Keratinocyte (primary cell): Measurements from ENCODE around the gene FA2H. TPM values are rescaled to one million over a fixed set of nuclear protein-coding genes. Genes with fewer than 3 reads are reported as not detected.
A peak's percentile ranks its signal among the peaks of the same experiment; 100 is the strongest.

Experiments
- DNase-seq: peaks from one replicate; pipeline ENCODE4 v3.0.0-alpha.2; 2011; ENCODE audit warnings: low read depth, missing footprints, low spot score
- FAIRE-seq: peaks from 2 replicates; lab custom pipeline; 2011; peaks lifted over from hg19 to GRCh38; lab: Jason Lieb, UNC
- H2AFZ ChIP-seq: 2 replicates; pipeline ENCODE4 v1.6.0; 2012; ENCODE audit warnings: low read length, control low read depth, inconsistent platforms; ENCODE audit not compliant: control insufficient read depth
- H3K27ac ChIP-seq: 2 replicates; pipeline ENCODE4 v1.5.1; 2011; ENCODE audit warnings: low read length; ENCODE audit not compliant: control insufficient read depth, insufficient read depth
- H3K27me3 ChIP-seq: 3 replicates; pipeline ENCODE4 v1.6.0; 2011; ENCODE audit warnings: low read length; ENCODE audit not compliant: control insufficient read depth, insufficient read depth; ENCODE audit errors: extremely low read depth
- H3K36me3 ChIP-seq, 2 experiments: 2 replicates in 1 of 2; 3 replicates in 1 of 2; pipeline ENCODE4 v1.5.1; 2011; ENCODE audit warnings: low read length in 2 of 2, mild to moderate bottlenecking in 1 of 2; ENCODE audit not compliant: control insufficient read depth in 2 of 2, insufficient read depth in 2 of 2; ENCODE audit errors: extremely low read depth in 1 of 2
- H3K4me1 ChIP-seq: 3 replicates; pipeline ENCODE4 v1.5.1; 2011; ENCODE audit warnings: low read length; ENCODE audit not compliant: control insufficient read depth, insufficient read depth; ENCODE audit errors: extremely low read depth
- H3K4me2 ChIP-seq: 3 replicates; pipeline ENCODE4 v1.6.0; 2011; ENCODE audit warnings: low read depth, low read length; ENCODE audit not compliant: control insufficient read depth, insufficient read depth; ENCODE audit errors: extremely low read depth
- H3K4me3 ChIP-seq, 3 experiments: fragments of 200-600 bp in 1 of 3; sonication (generic) in 1 of 3; 2 replicates in 2 of 3; 3 replicates in 1 of 3; pipeline ENCODE4 v1.5.1; 2011 to 2016; ENCODE audit warnings: low read length in 3 of 3, mild to moderate bottlenecking in 3 of 3, control low read depth in 2 of 3, inconsistent platforms in 1 of 3, low read depth in 1 of 3, mixed read lengths in 1 of 3, mixed run types in 1 of 3, moderate library complexity in 1 of 3; ENCODE audit not compliant: control insufficient read depth in 2 of 3, insufficient read depth in 2 of 3; ENCODE audit errors: extremely low read depth in 1 of 3
- H3K79me2 ChIP-seq: 2 replicates; pipeline ENCODE4 v1.6.0; 2012; ENCODE audit warnings: low read length; ENCODE audit not compliant: control insufficient read depth, insufficient read depth
- H3K9ac ChIP-seq: 3 replicates; pipeline ENCODE4 v1.6.0; 2011; ENCODE audit warnings: low read length; ENCODE audit not compliant: control insufficient read depth, insufficient read depth; ENCODE audit errors: extremely low read depth
- H3K9me1 ChIP-seq: 3 replicates; pipeline ENCODE4 v1.6.0; 2011; ENCODE audit warnings: low read length; ENCODE audit not compliant: control insufficient read depth, insufficient read depth; ENCODE audit errors: extremely low read depth
- H3K9me3 ChIP-seq: 2 replicates; pipeline ENCODE4 v1.5.1; 2012; ENCODE audit warnings: low read depth, low read length; ENCODE audit not compliant: control insufficient read depth
- H4K20me1 ChIP-seq: 3 replicates; pipeline ENCODE4 v1.6.0; 2011; ENCODE audit warnings: low read length; ENCODE audit not compliant: control insufficient read depth, insufficient read depth; ENCODE audit errors: extremely low read depth
- CTCF ChIP-seq, 3 experiments: IDR thresholded peaks in 1 of 3; conservative IDR thresholded peaks in 1 of 3; optimal IDR thresholded peaks in 1 of 3; 2 replicates in 2 of 3; 3 replicates in 1 of 3; pipeline versions ENCODE3 to v1.5.1; 2011; ENCODE audit warnings: low read length in 3 of 3, mild to moderate bottlenecking in 3 of 3, moderate library complexity in 2 of 3, control low read depth in 1 of 3, inconsistent platforms in 1 of 3; ENCODE audit not compliant: insufficient read depth in 2 of 3; ENCODE audit errors: extremely low read depth in 1 of 3
- EZH2 ChIP-seq: IDR thresholded peaks from one replicate; pipeline ENCODE4 v1.6.1; 2012; ENCODE audit warnings: inconsistent platforms, mild to moderate bottlenecking, low read length, moderate library complexity
- dilution Hi-C: fragments of 300-500 bp; cut with MboI; formaldehyde crosslinking; loops from one replicate; pipeline ENCODE4 v1.7.0; 2020; ENCODE audit warnings: low sequenced_read_pairs; ENCODE audit not compliant: extremely low pct_ligation_motif_present
- polyA plus RNA-seq, 5 experiments: library from polyadenylated mRNA; depleted of rRNA in 3 of 5; stranded (reverse) in 3 of 5; stranded (forward) in 1 of 5; unstranded in 1 of 5; fragments of >200 nt; gene quantifications; 1 replicate in 1 of 5; 2 replicates in 3 of 5; 3 replicates in 1 of 5; pipeline versions ENCODE4 v1.2.1 to v1.2.3, GENCODE V29; 2011 to 2012; ENCODE audit warnings: missing spikeins in 2 of 5, low read depth in 1 of 5, low replicate concordance in 1 of 5

The FA2H gene
- polyA plus RNA-seq, 1 donor (not counting 4 experiments of a cell fraction or from before 2014, with no cell fraction given), result 0.16 TPM

- no peaks in the 10 kb centered on the region for H3K9me3 ChIP-seq
- H3K27me3 ChIP-seq, result no peaks in the 10 kb centered on the region
- dilution Hi-C loops, result no loop called here
- H3K36me3 ChIP-seq, result peaks cover 0 to 1% of the 10 kb centered on the region in 2 experiments
- peak within 1 kb of the TSS; percentile 75 for H3K4me2 ChIP-seq
- no peak for FAIRE-seq
- peaks cover 2% of the 10 kb centered on the region for H3K9me1 ChIP-seq
- H4K20me1 ChIP-seq, result peaks cover under 1% of the 10 kb centered on the region
- H3K79me2 ChIP-seq, result peaks cover 11% of the 10 kb centered on the region
- H3K4me1 ChIP-seq, result peaks cover 23% of the 10 kb centered on the region
- DNase-seq, result no peak
- peak within 1 kb of the TSS; percentile 67 to 88 (median 75) for H3K4me3 ChIP-seq
- TF ChIP-seq EZH2 (no peak), CTCF (optimal IDR thresholded peaks at IDR 0.05 in 1 of 3, IDR thresholded peaks at IDR 0.05 in 1 of 3, conservative IDR thresholded peaks at IDR 0.05 in 1 of 3; ENCODE audit: extremely low read depth in 1 of 3, insufficient read depth in 2 of 3, low read length in 3 of 3) (peak in 1 of 3 experiments; percentile 7)
- peak within 1 kb of the TSS; percentile 71 for H3K27ac ChIP-seq
- H2AFZ ChIP-seq, result peak within 1 kb of the TSS; percentile 82
- peak within 1 kb of the TSS; percentile 89 for H3K9ac ChIP-seq
Measured at GRCh38 chr16:74700438-74701225, 74.0 kb downstream of the FA2H start, which contains the start of gene MLKL. TSS of gene MLKL (minus strand) at chr16:74700862. CDS start at chr16:74695757, 5,105 bp downstream.

- no peak for TF ChIP-seq EZH2
- no peak for TF ChIP-seq CTCF (optimal IDR thresholded peaks at IDR 0.05 in 1 of 3, IDR thresholded peaks at IDR 0.05 in 1 of 3, conservative IDR thresholded peaks at IDR 0.05 in 1 of 3; ENCODE audit: extremely low read depth in 1 of 3, insufficient read depth in 2 of 3, low read length in 3 of 3)
- DNase-seq, result no peak
- peak overlapping the region; percentile 67 to 88 (median 75) for H3K4me3 ChIP-seq
- H4K20me1 ChIP-seq, result peaks cover 3% of the 10 kb centered on the region
- H3K9me3 ChIP-seq, result no peaks in the 10 kb centered on the region
- peak overlapping the region; percentile 82 for H2AFZ ChIP-seq
- H3K4me2 ChIP-seq, result peak overlapping the region; percentile 75
- H3K79me2 ChIP-seq, result peaks cover 11% of the 10 kb centered on the region
- peaks cover 3 to 7% of the 10 kb centered on the region in 2 experiments for H3K36me3 ChIP-seq
- H3K9ac ChIP-seq, result peak overlapping the region; percentile 89
- H3K27ac ChIP-seq, result peak overlapping the region; percentile 71
- H3K27me3 ChIP-seq, result no peaks in the 10 kb centered on the region
- H3K4me1 ChIP-seq, result peaks cover 23% of the 10 kb centered on the region
- peaks cover 2% of the 10 kb centered on the region for H3K9me1 ChIP-seq
- dilution Hi-C loops, result no loop called here
- no peak for FAIRE-seq
Measured at GRCh38 chr16:74700116-74700437, 74.5 kb downstream of the FA2H start.
